ENCODE data around the gene HTR2A. TPM values are rescaled to one million over a fixed set of nuclear protein-coding genes. Genes with fewer than 3 reads are reported as not detected.

Gene HTR2A
- total and polyA plus RNA-seq, 8 donors, result 0.03 to 0.18 (median 0.08) TPM; not detected in 5

DNA sequence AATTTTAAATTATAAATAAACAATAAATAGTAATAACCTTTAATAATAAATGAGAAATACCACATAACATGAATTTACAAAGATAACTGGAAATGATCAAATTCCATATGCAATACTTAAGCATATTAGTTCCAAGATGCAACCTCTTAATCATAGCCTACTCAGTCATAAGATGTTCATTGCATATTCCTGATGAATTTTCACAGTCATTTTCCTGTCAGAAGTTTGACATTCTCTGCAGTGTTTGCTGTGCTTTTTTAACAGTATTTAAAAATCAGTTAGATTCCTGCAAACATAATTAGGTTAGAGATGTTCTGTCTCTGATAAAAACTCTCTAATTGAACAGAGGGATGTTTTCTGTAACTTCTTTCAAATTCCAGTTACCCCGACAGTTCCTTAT lies 28.6 kb upstream of the HTR2A start:
- intact Hi-C loops (cut with DNase I), result no loop called here
- no peak overlapping the region for H3K27ac ChIP-seq
- DNase-seq, result no peak

DNA sequence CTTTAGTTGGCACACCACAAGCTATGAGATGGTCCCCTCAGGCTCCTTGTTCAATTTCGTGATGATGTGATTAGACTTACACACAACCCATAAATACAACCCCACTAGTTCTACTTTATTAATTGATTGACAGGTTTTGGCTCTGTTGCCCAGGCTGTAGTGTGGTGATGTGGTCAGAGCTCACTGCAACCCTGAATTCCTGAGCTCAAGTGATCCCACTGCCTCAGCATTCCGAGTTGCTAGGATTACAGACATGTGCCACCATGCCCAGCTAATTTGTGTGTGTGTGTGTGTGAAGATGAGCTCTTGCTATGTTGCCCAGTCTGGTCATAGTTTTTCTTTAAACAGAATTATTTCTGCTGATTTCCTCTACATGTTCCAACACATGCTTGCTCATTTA lies 17.5 kb upstream of the HTR2A start:
- ATAC-seq (no peak), FAIRE-seq (no peak), DNase-seq (no peak)
- 40 to 51% methylated on average over 2 of the region's 2 CpGs for WGBS, 2 donors
- no peak overlapping the region for H3K27ac ChIP-seq
- H3K36me3 ChIP-seq, result no peaks in the 10 kb centered on the region
- no peaks in the 10 kb centered on the region for H3K9me3 ChIP-seq
- TF ChIP-seq, protein P1, sequence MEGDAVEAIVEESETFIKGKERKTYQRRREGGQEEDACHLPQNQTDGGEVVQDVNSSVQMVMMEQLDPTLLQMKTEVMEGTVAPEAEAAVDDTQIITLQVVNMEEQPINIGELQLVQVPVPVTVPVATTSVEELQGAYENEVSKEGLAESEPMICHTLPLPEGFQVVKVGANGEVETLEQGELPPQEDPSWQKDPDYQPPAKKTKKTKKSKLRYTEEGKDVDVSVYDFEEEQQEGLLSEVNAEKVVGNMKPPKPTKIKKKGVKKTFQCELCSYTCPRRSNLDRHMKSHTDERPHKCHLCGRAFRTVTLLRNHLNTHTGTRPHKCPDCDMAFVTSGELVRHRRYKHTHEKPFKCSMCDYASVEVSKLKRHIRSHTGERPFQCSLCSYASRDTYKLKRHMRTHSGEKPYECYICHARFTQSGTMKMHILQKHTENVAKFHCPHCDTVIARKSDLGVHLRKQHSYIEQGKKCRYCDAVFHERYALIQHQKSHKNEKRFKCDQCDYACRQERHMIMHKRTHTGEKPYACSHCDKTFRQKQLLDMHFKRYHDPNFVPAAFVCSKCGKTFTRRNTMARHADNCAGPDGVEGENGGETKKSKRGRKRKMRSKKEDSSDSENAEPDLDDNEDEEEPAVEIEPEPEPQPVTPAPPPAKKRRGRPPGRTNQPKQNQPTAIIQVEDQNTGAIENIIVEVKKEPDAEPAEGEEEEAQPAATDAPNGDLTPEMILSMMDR (IDR thresholded peaks at IDR 0.05), result no peak
- no peaks in the 10 kb centered on the region for H3K4me1 ChIP-seq
- no peak overlapping the region for H3K4me3 ChIP-seq
- H3K27me3 ChIP-seq, result no peaks in the 10 kb centered on the region
- intact Hi-C loops (cut with DNase I), result no loop called here

More for the DNA sequence above, 28.6 kb upstream of the HTR2A start:
- no peaks in the 10 kb centered on the region for H3K36me3 ChIP-seq
- H3K9me3 ChIP-seq, result no peaks in the 10 kb centered on the region
- no peaks in the 10 kb centered on the region for H3K4me1 ChIP-seq
- H3K4me3 ChIP-seq, result no peak overlapping the region
- no peaks in the 10 kb centered on the region for H3K27me3 ChIP-seq
- 58 to 69% methylated on average over 1 of the region's 1 CpG for WGBS, 2 donors
- FAIRE-seq (no peak), ATAC-seq (no peak)
- TF ChIP-seq, protein P1 (IDR thresholded peaks at IDR 0.05), result no peak

DNA sequence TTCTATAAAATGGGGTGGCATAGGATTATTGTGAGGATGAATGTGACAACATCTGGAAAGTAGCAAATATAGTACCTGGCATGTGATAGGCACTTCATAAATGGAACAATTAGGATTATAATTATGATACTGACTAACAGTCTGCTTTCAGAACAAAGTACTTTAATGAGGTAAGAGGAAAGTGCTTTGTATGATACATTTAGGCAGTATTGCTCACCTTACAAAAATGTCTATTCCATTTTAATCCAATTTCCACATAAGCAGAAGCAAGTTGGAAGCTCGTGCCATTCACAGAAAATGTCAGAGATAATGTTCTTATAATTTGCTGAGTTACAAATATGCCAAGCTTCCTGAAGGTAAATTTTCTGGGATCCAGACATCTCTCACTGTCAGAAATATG lies 16.9 kb upstream of the HTR2A start:
- DNase-seq (no peak), FAIRE-seq (no peak), ATAC-seq (no peak)
- Histone ChIP-seq H3K27ac (no peak overlapping the region), H3K36me3 (no peaks in the 10 kb centered on the region), H3K9me3 (no peaks in the 10 kb centered on the region), H3K4me1 (no peaks in the 10 kb centered on the region), H3K27me3 (no peaks in the 10 kb centered on the region), H3K4me3 (no peak overlapping the region)
- TF ChIP-seq, protein P1 (IDR thresholded peaks at IDR 0.05), result no peak
- intact Hi-C loops (cut with DNase I), result no loop called here
- 62 to 68% methylated on average over 1 of the region's 1 CpG for WGBS, 2 donors

DNA sequence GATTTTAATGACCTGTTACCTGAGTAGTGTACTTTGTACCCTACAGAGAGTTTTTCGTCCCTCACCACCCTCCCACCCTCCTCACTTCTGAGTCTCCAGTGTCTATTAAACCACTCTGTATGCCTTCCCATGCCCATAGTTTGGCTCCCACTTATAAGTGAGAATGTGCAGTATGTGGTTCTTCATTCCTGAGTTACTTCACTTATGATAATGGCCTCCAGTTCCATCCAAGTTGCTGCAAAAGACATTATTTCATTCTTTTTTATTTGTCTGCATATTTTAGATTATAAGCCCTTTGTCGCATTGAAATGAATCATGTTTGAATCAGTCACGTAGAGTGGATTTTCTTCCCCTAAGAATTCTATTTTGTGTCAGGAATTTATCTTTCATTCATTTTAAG lies 12.2 kb upstream of the HTR2A start:
- no peak overlapping the region for H3K4me3 ChIP-seq
- H3K27me3 ChIP-seq, result no peaks in the 10 kb centered on the region
- no peaks in the 10 kb centered on the region for H3K4me1 ChIP-seq
- FAIRE-seq, result no peak
- 60 to 73% methylated on average over 3 of the region's 3 CpGs for WGBS, 2 donors
- no peak for ATAC-seq
- H3K36me3 ChIP-seq, result no peaks in the 10 kb centered on the region
- H3K9me3 ChIP-seq, result no peaks in the 10 kb centered on the region
- DNase-seq, result no peak
- TF ChIP-seq, protein P1 (IDR thresholded peaks at IDR 0.05), result no peak
- intact Hi-C loops (cut with DNase I), result no loop called here
- no peak overlapping the region for H3K27ac ChIP-seq

DNA sequence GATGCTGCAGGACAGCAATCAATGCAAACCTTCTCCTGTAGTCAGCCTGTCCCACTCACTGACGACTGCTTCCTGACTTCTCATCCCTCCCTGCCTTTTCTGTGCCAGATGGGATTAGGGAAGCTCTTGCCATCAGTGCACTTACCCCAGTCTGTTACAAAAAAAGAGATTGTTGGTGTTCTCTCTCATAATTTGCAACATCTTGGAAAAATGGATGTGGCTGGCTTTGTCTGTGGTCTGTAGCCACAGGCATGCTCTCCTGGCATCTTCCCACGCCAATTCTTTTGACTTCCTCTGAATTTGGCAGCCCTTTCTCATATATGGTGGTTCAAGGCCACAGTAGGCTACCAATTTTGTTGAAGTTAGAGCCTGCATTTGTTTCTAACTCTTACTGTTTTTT lies 11.6 kb upstream of the HTR2A start:
- no peak overlapping the region for H3K27ac ChIP-seq
- H3K4me3 ChIP-seq, result no peak overlapping the region
- intact Hi-C loops (cut with DNase I), result no loop called here
- TF ChIP-seq, protein P1 (IDR thresholded peaks at IDR 0.05), result no peak
- H3K36me3 ChIP-seq, result no peaks in the 10 kb centered on the region
- no peaks in the 10 kb centered on the region for H3K9me3 ChIP-seq
- WGBS, 2 donors, result 50 to 61% methylated on average over 2 of the region's 2 CpGs
- no peaks in the 10 kb centered on the region for H3K27me3 ChIP-seq
- no peak for ATAC-seq
- H3K4me1 ChIP-seq, result no peaks in the 10 kb centered on the region
- no peak for FAIRE-seq
- no peak for DNase-seq

Data from pancreas (tissue), 10 donors.